NB4 (cell line): Measurements from ENCODE around the gene FTCD.

Source experiments
- DNase-seq: peaks from one replicate; pipeline ENCODE4 v3.0.0; 2010; ENCODE audit warnings: low read depth
- H3K4me3 ChIP-seq: one replicate; pipeline ENCODE4 v1.5.1; 2011; ENCODE audit warnings: mild to moderate bottlenecking, low read depth, low read length, moderate library complexity
- CTCF ChIP-seq: IDR thresholded peaks from one replicate; pipeline ENCODE4 v1.5.1; 2012; ENCODE audit warnings: low read depth, low read length
- MYC ChIP-seq: IDR thresholded peaks from 2 replicates; pipeline ENCODE4 v1.6.1; 2011; ENCODE audit warnings: low read depth, low read length
- POLR2A ChIP-seq: IDR thresholded peaks from 2 replicates; pipeline ENCODE4 v1.6.1; 2011; ENCODE audit warnings: mild to moderate bottlenecking; ENCODE audit not compliant: insufficient read length; ENCODE audit errors: extremely low read depth
- TF ChIP-seq, protein P1 (sequence below): IDR thresholded peaks from 2 replicates; pipeline ENCODE4 v1.6.1; 2011; ENCODE audit warnings: low read depth, low read length

The FTCD gene

GRCh38 chr21:46130831-46131587 is 24.4 kb downstream of the FTCD start:
- H3K4me3 ChIP-seq: no peak overlapping the region

DNA sequence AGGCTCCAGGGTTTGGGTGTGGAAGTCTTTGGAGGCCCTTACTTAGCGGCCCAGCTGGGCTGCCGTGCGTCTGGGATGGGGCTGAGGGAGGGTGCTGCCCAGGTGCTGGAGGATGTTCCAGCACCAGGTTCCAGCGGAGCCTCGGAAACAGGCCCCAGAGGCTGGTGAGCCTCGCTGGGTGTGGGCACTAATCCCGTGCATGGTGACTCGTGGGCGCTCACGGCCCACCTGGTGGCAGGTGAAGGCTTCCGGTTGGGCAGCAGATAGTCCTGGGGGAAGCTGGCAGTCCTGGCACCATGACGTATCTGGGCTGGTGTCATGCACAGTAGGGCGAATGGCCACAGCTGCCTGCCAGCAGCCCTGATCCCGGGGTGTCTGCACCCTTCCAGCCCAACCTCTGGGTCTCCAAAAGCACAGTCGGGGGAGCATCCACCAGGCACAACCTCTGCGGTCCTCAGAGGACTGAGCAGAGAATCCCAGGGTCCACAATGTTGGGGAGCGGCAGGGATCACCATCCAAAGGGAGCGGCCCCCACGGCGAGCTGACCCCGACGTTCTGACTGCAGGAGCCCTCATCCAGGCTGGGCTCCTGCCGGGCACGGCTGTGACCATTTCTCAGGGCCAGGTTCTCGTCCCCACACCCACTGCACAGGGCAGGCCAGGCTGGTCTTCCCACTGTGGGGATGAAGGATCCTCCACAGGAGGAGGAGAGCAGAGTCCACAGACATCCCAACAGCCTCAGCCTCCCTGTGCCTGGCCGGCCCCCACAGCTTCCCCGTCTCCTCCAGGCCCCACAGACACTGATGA is 25.3 kb downstream of the FTCD start:
- no peak overlapping the region for H3K4me3 ChIP-seq
- no peak for TF ChIP-seq POLR2A
- no peak for TF ChIP-seq MYC
- no peak for TF ChIP-seq CTCF
- TF ChIP-seq, protein P1, sequence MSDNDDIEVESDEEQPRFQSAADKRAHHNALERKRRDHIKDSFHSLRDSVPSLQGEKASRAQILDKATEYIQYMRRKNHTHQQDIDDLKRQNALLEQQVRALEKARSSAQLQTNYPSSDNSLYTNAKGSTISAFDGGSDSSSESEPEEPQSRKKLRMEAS: no peak
- DNase-seq: no peak

More at GRCh38 chr21:46130831-46131587, 24.4 kb downstream of the FTCD start:
- TF ChIP-seq CTCF (no peak), MYC (no peak), POLR2A (no peak)
- TF ChIP-seq, protein P1: no peak
- no peak for DNase-seq

DNA sequence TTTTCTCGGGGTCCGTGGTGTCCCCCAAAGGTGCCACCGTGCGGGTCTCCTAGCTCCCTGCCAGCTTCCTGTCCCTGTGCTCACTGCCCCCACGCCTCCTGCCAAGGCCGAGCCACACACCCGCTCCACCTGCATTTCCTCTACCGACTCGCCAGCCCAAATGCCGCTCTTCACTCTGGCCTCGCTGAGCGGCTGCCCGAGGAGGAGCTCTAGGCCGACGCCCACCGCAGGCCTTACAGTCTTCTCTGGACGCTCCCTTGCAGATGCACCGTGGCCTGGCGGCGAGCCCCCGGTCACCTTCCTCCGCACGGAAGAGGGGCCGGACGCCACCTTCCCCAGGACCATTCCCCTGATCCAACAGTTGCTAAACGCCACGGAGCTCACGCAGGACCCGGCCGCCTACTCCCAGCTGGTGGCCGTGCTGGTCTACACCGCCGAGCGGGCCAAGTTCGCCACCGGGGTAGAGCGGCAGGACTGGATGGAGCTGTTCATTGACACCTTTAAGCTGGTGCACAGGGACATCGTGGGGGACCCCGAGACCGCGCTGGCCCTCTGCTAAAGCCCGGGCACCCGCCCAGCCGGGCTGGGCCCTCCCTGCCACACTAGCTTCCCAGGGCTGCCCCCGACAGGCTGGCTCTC is 26.3 kb downstream of the FTCD start:
- no peak overlapping the region for H3K4me3 ChIP-seq
- DNase-seq: no peak
- TF ChIP-seq, protein P1: no peak
- TF ChIP-seq POLR2A: no peak
- TF ChIP-seq MYC: no peak
- no peak for TF ChIP-seq CTCF

GRCh38 chr21:46128106-46128932 is 27.1 kb downstream of the FTCD start:
- H3K4me3 ChIP-seq: no peak overlapping the region
- TF ChIP-seq CTCF (no peak), POLR2A (no peak), MYC (no peak)
- TF ChIP-seq, protein P1: no peak
- no peak for DNase-seq

DNA sequence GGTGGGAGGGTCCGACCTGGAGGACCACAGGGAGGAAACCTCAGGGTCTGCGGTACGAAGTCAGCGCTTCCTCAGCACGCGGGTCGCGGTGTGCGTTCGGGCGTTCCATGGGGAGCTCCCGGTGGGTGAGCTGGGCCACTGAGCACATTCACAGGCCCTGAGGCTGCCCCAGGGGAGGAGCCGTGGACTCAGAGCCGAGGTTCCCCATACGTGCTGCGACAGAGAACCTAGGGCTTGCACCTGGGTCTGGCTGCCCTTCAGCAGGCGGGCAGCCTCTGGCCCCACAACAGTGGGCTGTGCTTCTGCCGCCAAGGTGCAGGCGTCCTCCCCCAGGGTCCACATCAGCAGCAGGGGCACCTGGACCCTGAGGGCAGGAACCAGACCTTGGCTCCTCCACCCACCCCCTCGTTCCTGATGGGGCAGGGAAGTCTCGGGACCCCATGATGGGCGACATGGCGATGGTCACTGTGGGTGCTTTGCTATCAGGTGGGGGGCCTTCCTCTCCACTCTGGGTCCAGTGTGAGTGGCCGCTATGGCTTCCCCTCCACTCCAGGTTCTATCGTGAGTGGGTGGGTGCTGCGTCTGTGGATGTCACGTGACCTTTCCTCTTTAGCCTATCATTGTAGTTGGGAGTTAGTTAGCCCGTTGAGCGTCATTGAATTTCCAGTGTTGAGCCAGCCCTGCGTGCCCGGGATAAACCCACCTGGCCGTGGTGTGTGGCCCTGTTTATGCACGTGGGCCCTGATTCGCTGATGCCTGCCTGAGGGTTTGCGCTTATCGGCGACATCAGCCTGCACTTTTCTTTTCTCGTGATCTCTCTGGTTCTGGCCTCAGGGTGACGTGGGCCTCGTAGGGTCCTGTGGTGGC is 27.9 kb downstream of the FTCD start:
- H3K4me3 ChIP-seq: no peak overlapping the region
- no peak for TF ChIP-seq CTCF
- TF ChIP-seq POLR2A: no peak
- TF ChIP-seq, protein P1: no peak
- TF ChIP-seq MYC: no peak
- DNase-seq: peak; percentile 25
